OCI-LY7 (cell line): Measurements from ENCODE around the gene FIBP. TPM values are rescaled to one million over a fixed set of nuclear protein-coding genes. Genes with fewer than 3 reads are reported as not detected.

Experiments
- BruUV-seq: library from RNA; stranded (reverse); fragments of 400-500 nt; replicated peaks from 2 replicates; lab custom pipeline; 2021; lab: Mats Ljungman, UMichigan
- CTCF ChIA-PET: fragments of 300-600 bp; sonication (Branson Sonifier 250); formaldehyde crosslinking; loops from one replicate; lab custom pipeline; 2022; ENCODE audit warnings: antibody characterized with exemption; ENCODE audit not compliant: unreplicated experiment; lab: Charles Lee
- POLR2A ChIA-PET: fragments of 300-600 bp; sonication (Branson Sonifier 250); formaldehyde crosslinking; loops from one replicate; lab custom pipeline; 2022; ENCODE audit warnings: antibody characterized with exemption; lab: Charles Lee
- DNase-seq: peaks from one replicate; pipeline ENCODE4 v3.0.0-alpha.2; 2015; ENCODE audit warnings: low spot score
- H2AFZ ChIP-seq: fragments of 200-600 bp; sonication (generic), shearing (Covaris generic); 2 replicates; pipeline ENCODE4 v1.6.1; 2014; ENCODE audit warnings: mild to moderate bottlenecking, antibody characterized with exemption, low read length, moderate library complexity
- H3K27ac ChIP-seq: fragments of 200-600 bp; sonication (generic); 2 replicates; pipeline ENCODE4 v1.5.1; 2014; ENCODE audit warnings: mixed run types, low read depth, mild to moderate bottlenecking, moderate library complexity, low read length, inconsistent platforms; ENCODE audit not compliant: poor library complexity, severe bottlenecking
- H3K36me3 ChIP-seq: fragments of 200-600 bp; sonication (generic); 2 replicates; pipeline ENCODE4 v1.6.1; 2014; ENCODE audit warnings: mild to moderate bottlenecking, antibody characterized with exemption, low read length, moderate library complexity, mixed read lengths; ENCODE audit not compliant: insufficient read depth
- H3K4me1 ChIP-seq: fragments of 200-600 bp; sonication (generic); 2 replicates; pipeline ENCODE4 v1.5.1; 2014; ENCODE audit warnings: mild to moderate bottlenecking, low read length; ENCODE audit not compliant: insufficient read depth, poor library complexity, severe bottlenecking
- H3K4me2 ChIP-seq: fragments of 200-600 bp; sonication (generic); 2 replicates; pipeline ENCODE4 v1.6.1; 2014; ENCODE audit warnings: mild to moderate bottlenecking, low read length
- H3K4me3 ChIP-seq: fragments of 200-600 bp; sonication (generic); 2 replicates; pipeline ENCODE4 v1.5.1; 2014; ENCODE audit warnings: mild to moderate bottlenecking, low read depth, low read length; ENCODE audit not compliant: poor library complexity, severe bottlenecking
- H3K79me2 ChIP-seq: fragments of 200-600 bp; sonication (generic); 2 replicates; pipeline ENCODE4 v1.6.1; 2016; ENCODE audit warnings: low read depth, mild to moderate bottlenecking, low read length, moderate library complexity, mixed read lengths; ENCODE audit not compliant: insufficient read depth
- H3K9me2 ChIP-seq: fragments of 200-600 bp; sonication (generic); 2 replicates; pipeline ENCODE4 v1.6.1; 2016; ENCODE audit warnings: mild to moderate bottlenecking, low read length, mixed read lengths; ENCODE audit not compliant: insufficient read depth
- H3K9me3 ChIP-seq: fragments of 200-600 bp; sonication (generic); 2 replicates; pipeline ENCODE4 v1.6.1; 2014; ENCODE audit warnings: mild to moderate bottlenecking, mixed run types, low read length, mixed read lengths
- H4K20me1 ChIP-seq: fragments of 200-600 bp; sonication (generic); 2 replicates; pipeline ENCODE4 v1.6.1; 2014; ENCODE audit warnings: mild to moderate bottlenecking, antibody characterized with exemption, low read length, moderate library complexity, mixed read lengths; ENCODE audit not compliant: insufficient read depth
- CTCF ChIP-seq: fragments of 200-600 bp; sonication (generic); conservative IDR thresholded peaks from 2 replicates; pipeline ENCODE4 v1.5.1; 2014; ENCODE audit warnings: mild to moderate bottlenecking, antibody characterized with exemption, low read length, moderate library complexity, mixed read lengths
- EZH2phosphoT487 ChIP-seq: fragments of 200-600 bp; sonication (generic); IDR thresholded peaks from 2 replicates; pipeline ENCODE4 v1.6.1; 2018; ENCODE audit warnings: low read depth, borderline replicate concordance, mild to moderate bottlenecking, mixed run types, antibody characterized with exemption, low read length, moderate library complexity, mixed read lengths
- intact Hi-C: fragments of 100-400 bp; cut with micrococcal nuclease; formaldehyde crosslinking; loops from one replicate; pipeline ENCODE4 v1.10.0; 2022; ENCODE audit not compliant: unreplicated experiment
- total RNA-seq, 2 experiments: library from RNA; depleted of rRNA in 1 of 2; stranded (reverse); fragments of >200 nt in 1 of 2; shearing (Covaris generic) in 1 of 2; gene quantifications; 2 replicates each; pipeline ENCODE4 v1.2.3, GENCODE V29; 2014 to 2022

FIBP gene
- total RNA-seq, 2 experiments from 2014 or later, result 97.3 to 184 TPM

GRCh38 chr11:65911682-65912568 lies 23.7 kb upstream of the FIBP start:
- intact Hi-C loops, result no loop called here
- CTCF ChIA-PET, result interaction anchor here (0.6 kb wide), 1 partner anchor 65 kb away, joined by 3 read pairs; no protein-coding TSS in a partner anchor

GRCh38 chr11:65907878-65908277 lies 19.6 kb upstream of the FIBP start:
- TF ChIP-seq CTCF (no peak), EZH2phosphoT487 (no peak)
- H3K27ac ChIP-seq, result no peak overlapping the region
- POLR2A ChIA-PET, result no interaction called here

More at GRCh38 chr11:65911682-65912568, 23.7 kb upstream of the FIBP start:
- no peaks in the 10 kb centered on the region for H3K36me3 ChIP-seq
- POLR2A ChIA-PET, result interaction anchor here (1.4 kb wide), 1 partner anchor 10 kb away, joined by 3 read pairs; no protein-coding TSS in a partner anchor
- no peaks in the 10 kb centered on the region for H3K9me2 ChIP-seq
- H2AFZ ChIP-seq, result no peak overlapping the region
- H3K79me2 ChIP-seq, result no peaks in the 10 kb centered on the region
- no peak overlapping the region for H3K27ac ChIP-seq
- no peak overlapping the region for H3K4me3 ChIP-seq
- no peak overlapping the region for H3K4me2 ChIP-seq
- H3K9me3 ChIP-seq, result no peaks in the 10 kb centered on the region
- H3K4me1 ChIP-seq, result no peaks in the 10 kb centered on the region
- BruUV-seq, result no TSS peak
- TF ChIP-seq EZH2phosphoT487 (no peak), CTCF (no peak)
- DNase-seq, result no peak
- H4K20me1 ChIP-seq, result no peaks in the 10 kb centered on the region

GRCh38 chr11:65906602-65907001 lies 18.3 kb upstream of the FIBP start:
- no peaks in the 10 kb centered on the region for H4K20me1 ChIP-seq
- ChIA-PET CTCF (no interaction called here), POLR2A (no interaction called here)
- no peak for DNase-seq
- BruUV-seq, result no TSS peak
- no peak overlapping the region for H3K27ac ChIP-seq
- no peak overlapping the region for H2AFZ ChIP-seq
- H3K9me3 ChIP-seq, result no peaks in the 10 kb centered on the region
- H3K36me3 ChIP-seq, result no peaks in the 10 kb centered on the region
- intact Hi-C loops, result no loop called here
- no peaks in the 10 kb centered on the region for H3K4me1 ChIP-seq
- no peak for TF ChIP-seq EZH2phosphoT487
- no peak for TF ChIP-seq CTCF
- no peaks in the 10 kb centered on the region for H3K9me2 ChIP-seq
- no peak overlapping the region for H3K4me3 ChIP-seq
- H3K79me2 ChIP-seq, result no peaks in the 10 kb centered on the region
- no peak overlapping the region for H3K4me2 ChIP-seq

More at GRCh38 chr11:65907878-65908277, 19.6 kb upstream of the FIBP start:
- Histone ChIP-seq H3K4me2 (no peak overlapping the region), H4K20me1 (no peaks in the 10 kb centered on the region), H3K9me2 (no peaks in the 10 kb centered on the region), H3K36me3 (no peaks in the 10 kb centered on the region), H3K4me3 (no peak overlapping the region), H3K79me2 (no peaks in the 10 kb centered on the region), H3K9me3 (no peaks in the 10 kb centered on the region), H2AFZ (no peak overlapping the region), H3K4me1 (no peaks in the 10 kb centered on the region)
- CTCF ChIA-PET, result no interaction called here
- intact Hi-C loops, result no loop called here
- no TSS peak for BruUV-seq
- DNase-seq, result no peak
